ENCODE measurements around the gene PPP2R2C.

GRCh38 chr4:6316461-6317003 lies 155.9 kb downstream of the PPP2R2C start:
- TF ChIP-seq CTCF (IDR thresholded peaks at IDR 0.05) (no peak), EP300 (IDR thresholded peaks at IDR 0.05) (no peak)
